Ishikawa (cell line): ENCODE data around the gene RHEX.

Source experiments
- CEBPB ChIP-seq: IDR thresholded peaks from 2 replicates; pipeline ENCODE4 v1.6.1; 2012
- CREB1 ChIP-seq: IDR thresholded peaks from 2 replicates; pipeline ENCODE4 v1.6.1; 2012; ENCODE audit warnings: low read depth
- EGR1 ChIP-seq: IDR thresholded peaks from 2 replicates; pipeline ENCODE4 v1.6.1; 2012
- EP300 ChIP-seq: IDR thresholded peaks from 2 replicates; pipeline ENCODE4 v1.6.1; 2012; ENCODE audit warnings: borderline replicate concordance
- FOXM1 ChIP-seq: IDR thresholded peaks from 2 replicates; pipeline ENCODE4 v1.6.1; 2012; ENCODE audit warnings: low read depth, borderline replicate concordance
- NFIC ChIP-seq: IDR thresholded peaks from 2 replicates; pipeline ENCODE4 v1.6.1; 2012
- RAD21 ChIP-seq: IDR thresholded peaks from 2 replicates; pipeline ENCODE4 v1.6.1; 2012; ENCODE audit warnings: low read depth
- TAF1 ChIP-seq: IDR thresholded peaks from 2 replicates; pipeline ENCODE4 v1.6.1; 2012; ENCODE audit warnings: low read depth, mild to moderate bottlenecking
- TCF12 ChIP-seq: IDR thresholded peaks from 2 replicates; pipeline ENCODE4 v1.6.1; 2012; ENCODE audit warnings: low read depth
- TEAD4 ChIP-seq: IDR thresholded peaks from 2 replicates; pipeline ENCODE4 v1.6.1; 2012
- YY1 ChIP-seq: IDR thresholded peaks from 2 replicates; pipeline ENCODE4 v1.6.1; 2012; ENCODE audit warnings: low read depth
- ZBTB7A ChIP-seq: IDR thresholded peaks from 2 replicates; pipeline ENCODE4 v1.6.1; 2012; ENCODE audit warnings: low read depth
- TF ChIP-seq, protein P1 (sequence below): IDR thresholded peaks from 2 replicates; pipeline ENCODE4 v1.6.1; 2012
- TF ChIP-seq, protein P2 (sequence below): IDR thresholded peaks from 2 replicates; pipeline ENCODE4 v1.6.1; 2012; ENCODE audit warnings: low read depth, mild to moderate bottlenecking
- TF ChIP-seq, protein P3 (sequence below): IDR thresholded peaks from 2 replicates; pipeline ENCODE4 v1.6.1; 2012

RHEX gene

DNA sequence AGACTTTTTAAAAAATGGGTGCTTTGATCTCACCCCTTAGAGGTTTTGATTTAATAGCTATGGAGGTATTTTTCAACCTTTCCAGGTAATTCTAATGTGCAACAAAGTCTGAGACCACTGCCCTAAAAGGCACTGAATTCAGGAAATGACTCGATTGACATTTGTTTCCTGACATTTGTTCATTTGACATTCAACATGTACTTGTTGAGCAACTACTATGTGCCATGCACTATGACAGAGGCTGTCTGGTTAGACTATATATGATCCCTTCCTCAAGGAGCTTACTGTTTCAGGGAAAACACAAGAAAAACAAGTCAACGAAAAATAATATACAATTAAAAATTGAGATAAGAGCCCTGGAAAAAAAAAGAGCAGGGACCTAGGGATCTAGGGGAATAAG, 89.8 kb downstream of the RHEX start:
- TF ChIP-seq, protein P1, sequence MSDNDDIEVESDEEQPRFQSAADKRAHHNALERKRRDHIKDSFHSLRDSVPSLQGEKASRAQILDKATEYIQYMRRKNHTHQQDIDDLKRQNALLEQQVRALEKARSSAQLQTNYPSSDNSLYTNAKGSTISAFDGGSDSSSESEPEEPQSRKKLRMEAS: no peak
- TF ChIP-seq TCF12 (no peak), RAD21 (no peak), CEBPB (no peak), TEAD4 (no peak), EGR1 (no peak), YY1 (no peak), NFIC (no peak), EP300 (no peak), CREB1 (no peak), FOXM1 (no peak)
- TF ChIP-seq, protein P2, sequence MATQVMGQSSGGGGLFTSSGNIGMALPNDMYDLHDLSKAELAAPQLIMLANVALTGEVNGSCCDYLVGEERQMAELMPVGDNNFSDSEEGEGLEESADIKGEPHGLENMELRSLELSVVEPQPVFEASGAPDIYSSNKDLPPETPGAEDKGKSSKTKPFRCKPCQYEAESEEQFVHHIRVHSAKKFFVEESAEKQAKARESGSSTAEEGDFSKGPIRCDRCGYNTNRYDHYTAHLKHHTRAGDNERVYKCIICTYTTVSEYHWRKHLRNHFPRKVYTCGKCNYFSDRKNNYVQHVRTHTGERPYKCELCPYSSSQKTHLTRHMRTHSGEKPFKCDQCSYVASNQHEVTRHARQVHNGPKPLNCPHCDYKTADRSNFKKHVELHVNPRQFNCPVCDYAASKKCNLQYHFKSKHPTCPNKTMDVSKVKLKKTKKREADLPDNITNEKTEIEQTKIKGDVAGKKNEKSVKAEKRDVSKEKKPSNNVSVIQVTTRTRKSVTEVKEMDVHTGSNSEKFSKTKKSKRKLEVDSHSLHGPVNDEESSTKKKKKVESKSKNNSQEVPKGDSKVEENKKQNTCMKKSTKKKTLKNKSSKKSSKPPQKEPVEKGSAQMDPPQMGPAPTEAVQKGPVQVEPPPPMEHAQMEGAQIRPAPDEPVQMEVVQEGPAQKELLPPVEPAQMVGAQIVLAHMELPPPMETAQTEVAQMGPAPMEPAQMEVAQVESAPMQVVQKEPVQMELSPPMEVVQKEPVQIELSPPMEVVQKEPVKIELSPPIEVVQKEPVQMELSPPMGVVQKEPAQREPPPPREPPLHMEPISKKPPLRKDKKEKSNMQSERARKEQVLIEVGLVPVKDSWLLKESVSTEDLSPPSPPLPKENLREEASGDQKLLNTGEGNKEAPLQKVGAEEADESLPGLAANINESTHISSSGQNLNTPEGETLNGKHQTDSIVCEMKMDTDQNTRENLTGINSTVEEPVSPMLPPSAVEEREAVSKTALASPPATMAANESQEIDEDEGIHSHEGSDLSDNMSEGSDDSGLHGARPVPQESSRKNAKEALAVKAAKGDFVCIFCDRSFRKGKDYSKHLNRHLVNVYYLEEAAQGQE: no peak
- TF ChIP-seq, protein P3, sequence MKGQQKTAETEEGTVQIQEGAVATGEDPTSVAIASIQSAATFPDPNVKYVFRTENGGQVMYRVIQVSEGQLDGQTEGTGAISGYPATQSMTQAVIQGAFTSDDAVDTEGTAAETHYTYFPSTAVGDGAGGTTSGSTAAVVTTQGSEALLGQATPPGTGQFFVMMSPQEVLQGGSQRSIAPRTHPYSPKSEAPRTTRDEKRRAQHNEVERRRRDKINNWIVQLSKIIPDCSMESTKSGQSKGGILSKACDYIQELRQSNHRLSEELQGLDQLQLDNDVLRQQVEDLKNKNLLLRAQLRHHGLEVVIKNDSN: no peak

DNA sequence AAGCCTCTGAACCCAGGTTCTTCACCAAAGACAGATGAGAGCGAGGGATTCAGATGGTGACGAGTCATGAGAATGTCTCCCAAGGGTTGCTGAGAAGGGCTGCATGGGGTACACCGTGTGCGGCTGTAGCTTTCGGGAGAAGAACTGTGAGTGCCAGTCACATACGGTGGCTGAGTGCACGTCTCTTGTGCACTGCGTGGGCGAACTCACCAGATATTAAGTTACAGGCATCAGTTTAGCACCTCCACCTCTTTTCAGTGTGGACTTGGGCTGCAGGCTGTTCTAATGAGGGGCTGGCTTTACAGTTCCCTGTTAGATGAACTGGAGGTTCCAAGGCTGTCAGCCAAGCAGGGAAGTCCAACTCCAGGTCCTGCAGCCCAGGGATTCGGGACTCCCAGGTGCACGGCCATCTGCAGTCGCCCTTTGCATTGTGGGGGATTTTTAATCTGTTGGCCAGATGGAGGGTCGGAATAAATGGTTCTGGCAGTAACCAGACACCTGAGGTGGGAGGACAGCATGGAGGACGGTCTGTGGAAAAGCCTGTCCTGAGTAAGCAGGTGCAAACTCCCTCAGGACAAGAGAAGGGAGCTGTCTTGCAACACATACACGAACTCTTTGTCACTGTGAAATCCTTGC, 90.7 kb downstream of the RHEX start:
- no peak for TF ChIP-seq FOXM1
- peak; percentile 92 for TF ChIP-seq EGR1
- no peak for TF ChIP-seq TEAD4

DNA sequence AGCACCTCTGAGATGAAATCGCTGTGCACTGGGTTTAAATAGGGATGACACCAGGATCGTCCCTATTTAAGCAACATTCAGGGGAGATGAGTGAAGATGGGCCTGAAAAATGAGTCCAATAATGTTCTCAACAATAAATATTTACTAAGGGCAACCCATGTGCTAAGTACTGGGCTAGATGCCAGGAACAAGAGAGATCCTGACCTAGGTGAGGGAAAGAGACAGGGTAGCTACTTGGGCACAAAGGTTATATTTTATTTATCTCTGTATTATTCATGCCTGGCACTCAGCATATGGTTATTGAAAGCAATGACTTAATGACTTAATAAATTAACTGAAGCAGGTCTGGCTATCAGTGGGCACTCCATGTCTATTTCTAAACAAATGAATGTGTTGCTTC, 91.6 kb downstream of the RHEX start:
- TF ChIP-seq, protein P1: no peak
- TF ChIP-seq YY1 (no peak), TEAD4 (no peak), TAF1 (no peak), ZBTB7A (no peak), NFIC (no peak), EGR1 (no peak), TCF12 (no peak)
- TF ChIP-seq, protein P3: no peak

DNA sequence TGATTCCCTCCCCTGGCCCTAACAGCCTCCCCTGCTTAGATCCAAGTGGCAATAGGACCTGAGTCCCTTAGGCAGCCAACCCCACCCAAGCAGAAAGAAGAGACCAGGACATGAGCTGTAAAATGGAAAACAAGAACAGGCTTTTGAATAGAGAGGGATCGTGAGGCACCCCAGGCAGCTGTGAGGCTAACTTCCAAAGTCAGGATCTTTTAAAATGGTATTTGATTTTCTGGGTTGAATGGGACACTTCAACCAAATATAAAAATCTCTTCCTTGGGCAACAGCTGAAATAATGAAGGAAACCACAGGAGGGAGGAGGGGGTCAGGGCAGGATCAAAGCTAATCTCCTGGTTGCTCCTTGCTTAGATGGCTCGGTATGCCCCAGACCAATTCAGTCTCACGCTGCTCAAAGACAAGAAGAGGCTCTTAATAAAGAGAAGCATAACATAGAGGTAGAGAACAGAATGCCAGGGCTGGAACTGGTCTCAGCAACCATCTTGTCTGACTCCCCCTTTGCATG, 92.9 kb downstream of the RHEX start:
- TF ChIP-seq RAD21: no peak
- TF ChIP-seq, protein P3: no peak
- no peak for TF ChIP-seq TEAD4
- no peak for TF ChIP-seq ZBTB7A
- no peak for TF ChIP-seq EGR1
- no peak for TF ChIP-seq CREB1
- TF ChIP-seq CEBPB: no peak
- no peak for TF ChIP-seq TAF1
- TF ChIP-seq FOXM1: no peak
- TF ChIP-seq, protein P1: no peak
- TF ChIP-seq EP300: no peak
- TF ChIP-seq NFIC: no peak
- TF ChIP-seq TCF12: no peak
- no peak for TF ChIP-seq YY1
- TF ChIP-seq, protein P2: no peak
